ENCODE results near the gene FCRL2. TPM values are rescaled to one million over a fixed set of nuclear protein-coding genes. Genes with fewer than 3 reads are reported as not detected.

Gene FCRL2
- total RNA-seq, 4 donors from 2014 or later = 0.47 to 114 (median 2.7) TPM

GRCh38 chr1:157806431-157807149 lies 29.7 kb upstream of the FCRL2 start:
- Histone ChIP-seq H3K36me3 (no peaks in the 10 kb centered on the region), H3K27me3 (no peaks in the 10 kb centered on the region), H3K4me1 (peaks cover 0 to 18% (median 3%) of the 10 kb centered on the region in 4 donors), H3K27ac (peak overlapping the region in 2 of 4 donors; percentile 26 to 77), H3K9me3 (no peaks in the 10 kb centered on the region), H3K4me3 (no peak overlapping the region)
- TF ChIP-seq POLR2A (IDR thresholded peaks at IDR 0.05) = no peak
- peak in 2 of 3 donors; percentile 89 to 91 for DNase-seq

- no peak for TF ChIP-seq POLR2A (IDR thresholded peaks at IDR 0.05)
- TF ChIP-seq, protein P1, sequence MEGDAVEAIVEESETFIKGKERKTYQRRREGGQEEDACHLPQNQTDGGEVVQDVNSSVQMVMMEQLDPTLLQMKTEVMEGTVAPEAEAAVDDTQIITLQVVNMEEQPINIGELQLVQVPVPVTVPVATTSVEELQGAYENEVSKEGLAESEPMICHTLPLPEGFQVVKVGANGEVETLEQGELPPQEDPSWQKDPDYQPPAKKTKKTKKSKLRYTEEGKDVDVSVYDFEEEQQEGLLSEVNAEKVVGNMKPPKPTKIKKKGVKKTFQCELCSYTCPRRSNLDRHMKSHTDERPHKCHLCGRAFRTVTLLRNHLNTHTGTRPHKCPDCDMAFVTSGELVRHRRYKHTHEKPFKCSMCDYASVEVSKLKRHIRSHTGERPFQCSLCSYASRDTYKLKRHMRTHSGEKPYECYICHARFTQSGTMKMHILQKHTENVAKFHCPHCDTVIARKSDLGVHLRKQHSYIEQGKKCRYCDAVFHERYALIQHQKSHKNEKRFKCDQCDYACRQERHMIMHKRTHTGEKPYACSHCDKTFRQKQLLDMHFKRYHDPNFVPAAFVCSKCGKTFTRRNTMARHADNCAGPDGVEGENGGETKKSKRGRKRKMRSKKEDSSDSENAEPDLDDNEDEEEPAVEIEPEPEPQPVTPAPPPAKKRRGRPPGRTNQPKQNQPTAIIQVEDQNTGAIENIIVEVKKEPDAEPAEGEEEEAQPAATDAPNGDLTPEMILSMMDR (IDR thresholded peaks at IDR 0.05) = no peak
- no peaks in the 10 kb centered on the region for H3K36me3 ChIP-seq
- H3K27me3 ChIP-seq = no peaks in the 10 kb centered on the region
Observed at GRCh38 chr1:157803851-157804250, 26.9 kb upstream of the FCRL2 start.

GRCh38 chr1:157799996-157800395 lies 23.1 kb upstream of the FCRL2 start:
- Histone ChIP-seq H3K27me3 (no peaks in the 10 kb centered on the region), H3K4me3 (no peak overlapping the region), H3K27ac (no peak overlapping the region), H3K4me1 (peaks cover 0 to 8% (median 3%) of the 10 kb centered on the region in 4 donors), H3K9me3 (no peaks in the 10 kb centered on the region), H3K36me3 (no peaks in the 10 kb centered on the region)
- TF ChIP-seq, protein P1 (IDR thresholded peaks at IDR 0.05) = no peak
- TF ChIP-seq POLR2A (IDR thresholded peaks at IDR 0.05) = no peak
- DNase-seq = no peak

More at GRCh38 chr1:157803851-157804250, 26.9 kb upstream of the FCRL2 start:
- Histone ChIP-seq H3K4me1 (peaks cover 0 to 18% (median 3%) of the 10 kb centered on the region in 4 donors), H3K9me3 (no peaks in the 10 kb centered on the region), H3K27ac (peak overlapping the region in 1 of 4 donors; percentile 39), H3K4me3 (no peak overlapping the region)
- peak in 2 of 3 donors; percentile 40 to 52 for DNase-seq

- Histone ChIP-seq H3K4me3 (no peak overlapping the region), H3K9me3 (peaks cover 0 to 5% (median 0%) of the 10 kb centered on the region in 4 donors), H3K27ac (peak overlapping the region in 1 of 4 donors; percentile 11), H3K36me3 (no peaks in the 10 kb centered on the region), H3K4me1 (no peaks in the 10 kb centered on the region), H3K27me3 (no peaks in the 10 kb centered on the region)
- no peak for TF ChIP-seq POLR2A (IDR thresholded peaks at IDR 0.05)
- TF ChIP-seq, protein P1 (IDR thresholded peaks at IDR 0.05) = no peak
- DNase-seq = peak in 1 of 3 donors; percentile 43
Observed at GRCh38 chr1:157798211-157798610, 21.3 kb upstream of the FCRL2 start.

- TF ChIP-seq, protein P1 (IDR thresholded peaks at IDR 0.05) = no peak
- no peak for TF ChIP-seq POLR2A (IDR thresholded peaks at IDR 0.05)
- H3K27me3 ChIP-seq = no peaks in the 10 kb centered on the region
- no peaks in the 10 kb centered on the region for H3K36me3 ChIP-seq
- peaks cover 0 to 3% (median 0%) of the 10 kb centered on the region in 4 donors for H3K4me1 ChIP-seq
- no peaks in the 10 kb centered on the region for H3K9me3 ChIP-seq
- peak overlapping the region in 1 of 4 donors; percentile 4 for H3K27ac ChIP-seq
- DNase-seq = no peak
- H3K4me3 ChIP-seq = no peak overlapping the region
Observed at GRCh38 chr1:157785248-157785647, 8.3 kb upstream of the FCRL2 start.

DNA sequence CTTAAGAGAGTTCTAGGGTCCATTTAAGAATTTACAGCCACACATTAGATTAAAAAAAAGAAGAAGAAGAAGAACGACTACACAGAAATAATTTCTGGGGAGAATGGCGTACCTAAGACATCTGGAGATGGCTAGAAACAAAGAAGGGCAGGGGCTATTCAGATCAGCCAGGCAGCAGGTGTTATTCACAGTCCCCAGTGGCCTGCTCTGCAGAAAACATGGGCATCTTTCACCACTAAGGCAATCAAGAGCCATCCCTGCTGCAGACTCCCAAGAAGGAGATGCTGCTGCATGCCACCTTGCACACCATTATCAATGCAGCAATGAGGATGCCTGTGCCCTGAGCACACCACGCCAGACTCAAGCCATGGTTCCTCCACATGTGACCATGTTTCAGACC lies 7.9 kb upstream of the FCRL2 start:
- DNase-seq = no peak
- no peaks in the 10 kb centered on the region for H3K9me3 ChIP-seq
- TF ChIP-seq, protein P1 (IDR thresholded peaks at IDR 0.05) = no peak
- TF ChIP-seq POLR2A (IDR thresholded peaks at IDR 0.05) = no peak
- H3K4me3 ChIP-seq = no peak overlapping the region
- H3K27ac ChIP-seq = peak overlapping the region in 1 of 4 donors; percentile 4
- H3K27me3 ChIP-seq = no peaks in the 10 kb centered on the region
- H3K4me1 ChIP-seq = peaks cover 0 to 3% (median 0%) of the 10 kb centered on the region in 4 donors
- H3K36me3 ChIP-seq = no peaks in the 10 kb centered on the region
